Posterior vena cava (tissue), 2 donors: ENCODE measurements around the gene SUPT3H. TPM values are rescaled to one million over a fixed set of nuclear protein-coding genes. Genes with fewer than 3 reads are reported as not detected.
"Not testable (repeated sequence)": the region's sequence is repeated elsewhere in the genome, so short reads cannot be mapped to it uniquely, and the experiment has no call there.

Experiments
- DNase-seq: peaks from one replicate; pipeline ENCODE4 v3.0.0-alpha.2; 2020; ENCODE audit warnings: low spot score
- intact Hi-C, 2 donors: fragments of 100-400 bp; cut with DNase I; formaldehyde crosslinking; loops; one replicate each; pipeline versions ENCODE4 v1.14.1 to v1.14.2; 2022 to 2023
- total RNA-seq, 2 donors: library from RNA; stranded (reverse); fragmentation: NEBNext Ultra II Directional; extraction: Animal tissue kit (Norgen Biotek cat#: 25700); gene quantifications; one replicate each; pipeline ENCODE4 v1.2.1, GENCODE V29; 2021
- donor health status: DM: yes; HTN: yes; CAD: no.
- donor health status: DM: yes; HTN: yes; CAD: no.

The SUPT3H gene
- total RNA-seq, 2 donors from 2014 or later: 7.9 to 10.3 TPM

- no peak for DNase-seq
- intact Hi-C loops: no loop called here
Measured at GRCh38 chr6:45044510-45045252, 333.1 kb downstream of the SUPT3H start.

GRCh38 chr6:45044086-45044485, 333.6 kb downstream of the SUPT3H start:
- DNase-seq: no peak
- intact Hi-C loops: no loop called here

- intact Hi-C loops: not testable (repeated sequence)
Measured at GRCh38 chr6:45042673-45043072, 335.1 kb downstream of the SUPT3H start.

GRCh38 chr6:45038226-45038625, 339.5 kb downstream of the SUPT3H start:
- DNase-seq: no peak
- intact Hi-C loops: no loop called here

More at GRCh38 chr6:45042673-45043072, 335.1 kb downstream of the SUPT3H start:
- DNase-seq: not testable (repeated sequence)

GRCh38 chr6:45036103-45036502, 341.6 kb downstream of the SUPT3H start:
- intact Hi-C loops: no loop called here
- no peak for DNase-seq

- intact Hi-C loops: no loop called here
- DNase-seq: no peak
Measured at GRCh38 chr6:45032426-45032825, 345.3 kb downstream of the SUPT3H start.

- DNase-seq: no peak
- intact Hi-C loops: no loop called here
Measured at GRCh38 chr6:45031601-45032000, 346.1 kb downstream of the SUPT3H start.

- no peak for DNase-seq
- intact Hi-C loops: no loop called here
Measured at GRCh38 chr6:45027126-45027525, 350.6 kb downstream of the SUPT3H start.

- intact Hi-C loops: no loop called here
- no peak for DNase-seq
Measured at GRCh38 chr6:45026003-45026516, 351.7 kb downstream of the SUPT3H start.

- intact Hi-C loops: no loop called here
Measured at GRCh38 chr6:45024610-45025009, 353.1 kb downstream of the SUPT3H start.

GRCh38 chr6:45021676-45022075, 356.1 kb downstream of the SUPT3H start:
- intact Hi-C loops: no loop called here
- DNase-seq: no peak

More at GRCh38 chr6:45024610-45025009, 353.1 kb downstream of the SUPT3H start:
- no peak for DNase-seq

- intact Hi-C loops: no loop called here
- DNase-seq: no peak
Measured at GRCh38 chr6:45012687-45013086, 365.0 kb downstream of the SUPT3H start.

GRCh38 chr6:45009576-45009975, 368.2 kb downstream of the SUPT3H start:
- no peak for DNase-seq
- intact Hi-C loops: no loop called here

- intact Hi-C loops: no loop called here
- no peak for DNase-seq
Measured at GRCh38 chr6:45006893-45007292, 370.8 kb downstream of the SUPT3H start.

- intact Hi-C loops: no loop called here
- DNase-seq: no peak
Measured at GRCh38 chr6:45003961-45004360, 373.8 kb downstream of the SUPT3H start.

- DNase-seq: no peak
Measured at GRCh38 chr6:45003387-45003786, 374.3 kb downstream of the SUPT3H start.

GRCh38 chr6:45002390-45003105, 375.2 kb downstream of the SUPT3H start:
- intact Hi-C loops: no loop called here
- DNase-seq: no peak

More at GRCh38 chr6:45003387-45003786, 374.3 kb downstream of the SUPT3H start:
- intact Hi-C loops: no loop called here

- no peak for DNase-seq
- intact Hi-C loops: no loop called here
Measured at GRCh38 chr6:45001663-45002062, 376.1 kb downstream of the SUPT3H start.

- intact Hi-C loops: no loop called here
- no peak for DNase-seq
Measured at GRCh38 chr6:45000833-45001232, 376.9 kb downstream of the SUPT3H start.

- intact Hi-C loops: no loop called here
Measured at GRCh38 chr6:44999066-44999465, 378.7 kb downstream of the SUPT3H start.

More at GRCh38 chr6:44999066-44999465, 378.7 kb downstream of the SUPT3H start:
- DNase-seq: no peak
